Fibroblast of lung (primary cell): ENCODE results near the gene ZMYND19.

Experiments used
- CTCF ChIP-seq, 2 donors: IDR thresholded peaks in 1 of 2; conservative IDR thresholded peaks in 1 of 2; 1 replicate in 1 of 2; 2 replicates in 1 of 2; pipeline ENCODE4 v1.5.1; 2011 to 2012; ENCODE audit warnings: low read length in 2 of 2, control low read depth in 1 of 2, inconsistent platforms in 1 of 2, low read depth in 1 of 2, mild to moderate bottlenecking in 1 of 2
- EZH2 ChIP-seq: IDR thresholded peaks from 2 replicates; pipeline ENCODE4 v1.5.1; 2012; ENCODE audit warnings: low read length, control low read depth, mild to moderate bottlenecking; ENCODE audit errors: missing control alignments

- TF ChIP-seq CTCF (conservative IDR thresholded peaks at IDR 0.05 in 1 of 2, IDR thresholded peaks at IDR 0.05 in 1 of 2; ENCODE audit: low read depth in 1 of 2, low read length in 2 of 2) (no peak), EZH2 (no peak)
These were observed 26.2 kb downstream of the ZMYND19 start for GRCh38 chr9:137564134-137564533.
